Erythroblast (primary cell): ENCODE data around the gene ATP2A3.

Source experiments
- GATA1 ChIP-seq: IDR thresholded peaks from 2 replicates; pipeline ENCODE4 v1.6.1; 2011; ENCODE audit warnings: low read depth, mild to moderate bottlenecking, control low read depth, low read length, moderate library complexity
- POLR2A ChIP-seq: IDR thresholded peaks from 2 replicates; pipeline ENCODE4 v1.6.1; 2011; ENCODE audit warnings: mild to moderate bottlenecking, low read length

GRCh38 chr17:3976675-3977171 lies 12.5 kb upstream of the ATP2A3 start:
- TF ChIP-seq POLR2A (no peak), GATA1 (no peak)
